ENCODE measurements around the gene CAPN3. TPM values are rescaled to one million over a fixed set of nuclear protein-coding genes. Genes with fewer than 3 reads are reported as not detected.
"Not testable (repeated sequence)": the region's sequence is repeated elsewhere in the genome, so short reads cannot be mapped to it uniquely, and the experiment has no call there.

CAPN3 gene
- total RNA-seq, 1 donor from 2014 or later = 23.8 TPM

GRCh38 chr15:42335074-42335473 lies 24.2 kb upstream of the CAPN3 start:
- H3K9me3 Mint-ChIP-seq = peaks cover 12% of the 10 kb centered on the region
- H3K36me3 Mint-ChIP-seq (ENCODE audit: low read depth) = peaks cover 46% of the 10 kb centered on the region
- intact Hi-C loops (cut with micrococcal nuclease) = no loop called here
- no peak overlapping the region for H3K4me3 Mint-ChIP-seq
- TF ChIP-seq CTCF (IDR thresholded peaks at IDR 0.05) = no peak
- ChIA-PET POLR2A (no interaction called here), CTCF (no interaction called here)
- no peak for DNase-seq
- H3K27ac Mint-ChIP-seq = no peak overlapping the region
- no peak for ATAC-seq (ENCODE audit: low read depth)
- H3K4me1 Mint-ChIP-seq = no peaks in the 10 kb centered on the region
- no peaks in the 10 kb centered on the region for H3K27me3 Mint-ChIP-seq

DNA sequence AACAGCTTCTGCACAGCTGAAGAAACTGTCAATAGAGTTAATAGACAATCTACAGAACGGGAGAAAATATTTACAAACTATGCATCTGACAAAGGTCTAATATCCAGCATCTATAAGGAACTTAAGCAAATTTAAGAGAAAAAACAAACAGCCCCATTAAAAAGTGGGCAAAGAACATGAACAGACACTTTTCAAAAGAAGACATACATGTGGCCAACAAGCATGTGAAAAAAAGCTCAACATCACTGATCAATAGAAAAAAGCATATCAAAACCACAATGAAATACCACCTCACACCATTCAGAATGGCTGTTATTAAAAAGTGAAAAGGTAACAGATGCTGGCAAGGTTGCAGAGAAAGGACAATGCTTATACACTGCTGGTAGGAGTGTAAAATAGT lies 22.7 kb upstream of the CAPN3 start:
- H3K4me3 Mint-ChIP-seq, CTCF ChIA-PET: not testable (repeated sequence)
- peaks cover 12% of the 10 kb centered on the region for H3K9me3 Mint-ChIP-seq

GRCh38 chr15:42337104-42337503 lies 22.2 kb upstream of the CAPN3 start:
- H3K4me3 Mint-ChIP-seq; H3K27me3 Mint-ChIP-seq; POLR2A ChIA-PET; H3K4me1 Mint-ChIP-seq; H3K27ac Mint-ChIP-seq; ATAC-seq (ENCODE audit: low read depth); CTCF ChIA-PET; DNase-seq; intact Hi-C loops (cut with micrococcal nuclease): not testable (repeated sequence)
- peaks cover 12% of the 10 kb centered on the region for H3K9me3 Mint-ChIP-seq
- peaks cover 43% of the 10 kb centered on the region for H3K36me3 Mint-ChIP-seq (ENCODE audit: low read depth)

More for the DNA sequence above, 22.7 kb upstream of the CAPN3 start:
- H3K27me3 Mint-ChIP-seq; POLR2A ChIA-PET; intact Hi-C loops (cut with micrococcal nuclease); H3K4me1 Mint-ChIP-seq; DNase-seq; ATAC-seq (ENCODE audit: low read depth); H3K27ac Mint-ChIP-seq: not testable (repeated sequence)
- H3K36me3 Mint-ChIP-seq (ENCODE audit: low read depth) = peaks cover 41% of the 10 kb centered on the region

GRCh38 chr15:42338500-42338899 lies 20.8 kb upstream of the CAPN3 start:
- DNase-seq (no peak), ATAC-seq (ENCODE audit: low read depth) (no peak)
- ChIA-PET POLR2A (no interaction called here), CTCF (no interaction called here)
- Mint-ChIP-seq H3K27me3 (no peaks in the 10 kb centered on the region), H3K4me3 (no peak overlapping the region), H3K36me3 (ENCODE audit: low read depth) (peaks cover 51% of the 10 kb centered on the region), H3K27ac (no peak overlapping the region), H3K9me3 (peaks cover 11% of the 10 kb centered on the region), H3K4me1 (no peaks in the 10 kb centered on the region)
- intact Hi-C loops (cut with micrococcal nuclease) = no loop called here
- TF ChIP-seq CTCF (IDR thresholded peaks at IDR 0.05) = no peak

- CTCF ChIA-PET = no interaction called here
- Mint-ChIP-seq H3K27ac (no peak overlapping the region), H3K9me3 (no peaks in the 10 kb centered on the region)
These were observed 15.6 kb upstream of the CAPN3 start for GRCh38 chr15:42343596-42344232.

DNA sequence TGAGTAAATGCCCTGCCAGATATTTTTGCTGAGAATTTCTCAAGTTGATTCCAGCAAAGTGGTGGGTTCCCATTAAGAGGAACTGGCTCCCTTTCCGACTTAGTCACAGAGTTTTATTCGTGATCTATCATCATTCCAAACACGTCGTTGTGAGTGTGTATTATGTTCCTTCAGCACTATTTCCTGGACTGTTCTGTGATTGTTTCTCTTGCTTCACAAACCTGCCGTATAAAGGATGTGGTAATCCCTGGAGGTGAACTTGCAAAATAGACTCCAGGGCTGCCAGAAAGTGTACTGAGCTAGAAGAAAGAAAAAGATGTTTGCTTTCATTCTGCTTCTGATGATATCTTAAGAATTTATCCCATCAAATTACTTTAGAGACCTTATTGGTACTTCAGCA lies 14.5 kb upstream of the CAPN3 start:
- TF ChIP-seq CTCF (IDR thresholded peaks at IDR 0.05) = no peak
- CTCF ChIA-PET = no interaction called here
- ATAC-seq (ENCODE audit: low read depth) (no peak), DNase-seq (no peak)
- intact Hi-C loops (cut with micrococcal nuclease) = no loop called here
- no peaks in the 10 kb centered on the region for H3K9me3 Mint-ChIP-seq
- H3K4me3 Mint-ChIP-seq = no peak overlapping the region
- peaks cover 79% of the 10 kb centered on the region for H3K36me3 Mint-ChIP-seq (ENCODE audit: low read depth)
- no peak overlapping the region for H3K27ac Mint-ChIP-seq
- H3K27me3 Mint-ChIP-seq = no peaks in the 10 kb centered on the region
- POLR2A ChIA-PET = no interaction called here
- H3K4me1 Mint-ChIP-seq = no peaks in the 10 kb centered on the region

More at GRCh38 chr15:42343596-42344232, 15.6 kb upstream of the CAPN3 start:
- H3K27me3 Mint-ChIP-seq = no peaks in the 10 kb centered on the region
- no peak for TF ChIP-seq CTCF (IDR thresholded peaks at IDR 0.05)
- intact Hi-C loops (cut with micrococcal nuclease) = no loop called here
- no peaks in the 10 kb centered on the region for H3K4me1 Mint-ChIP-seq
- ATAC-seq (ENCODE audit: low read depth) = no peak
- POLR2A ChIA-PET = no interaction called here
- H3K36me3 Mint-ChIP-seq (ENCODE audit: low read depth) = peaks cover 77% of the 10 kb centered on the region
- H3K4me3 Mint-ChIP-seq = no peak overlapping the region
- no peak for DNase-seq

Measured in activated B cell treated with CpG ODN at 0.5 μM for 24 hours (primary cell).